ENCODE measurements around the gene CDC42EP4. TPM values are rescaled to one million over a fixed set of nuclear protein-coding genes. Genes with fewer than 3 reads are reported as not detected.

The CDC42EP4 gene
- total and polyA plus RNA-seq, 9 of the 15 experiments (the other 6 are each of a cell fraction or from before 2014, with no cell fraction given), result 0.65 to 20.8 (median 12.3) TPM

DNA sequence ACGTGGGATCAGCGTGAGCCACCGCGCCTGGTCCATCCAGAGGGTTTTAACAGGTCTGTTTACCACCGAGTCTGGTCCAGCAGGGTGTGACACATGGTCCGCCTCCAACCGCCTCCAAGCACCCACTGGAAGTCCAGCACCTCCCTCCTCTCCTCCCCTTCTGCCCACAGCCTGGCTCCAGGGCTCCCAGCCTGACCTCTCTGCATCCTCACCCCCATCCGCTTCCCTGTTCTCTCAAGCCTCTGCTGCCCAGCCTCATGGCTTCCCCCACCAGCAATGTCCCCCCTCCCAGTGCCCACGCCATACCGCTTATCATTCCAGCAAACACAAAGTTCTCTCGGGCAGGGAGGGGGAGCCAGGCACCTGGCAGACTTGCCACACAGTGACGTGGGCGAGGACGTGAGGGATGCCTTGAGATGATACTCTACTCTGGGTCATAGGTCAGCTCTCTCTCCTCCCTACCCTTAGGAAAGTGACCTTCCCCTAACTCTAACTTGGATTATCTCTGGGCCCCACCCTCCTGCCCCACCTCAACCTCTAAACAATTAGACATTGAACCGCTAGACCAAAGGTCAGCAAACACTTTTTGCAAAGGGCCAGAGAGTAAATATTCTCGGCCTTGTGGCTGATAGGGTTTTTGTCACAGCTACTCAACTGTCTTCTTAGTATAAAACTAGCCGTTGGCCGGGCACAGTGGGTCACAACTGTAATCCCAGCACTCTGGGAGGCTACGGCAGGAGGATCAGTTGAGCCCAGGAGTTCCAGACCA, 23.1 kb downstream of the CDC42EP4 start (continued):
- TF ChIP-seq, protein P1, sequence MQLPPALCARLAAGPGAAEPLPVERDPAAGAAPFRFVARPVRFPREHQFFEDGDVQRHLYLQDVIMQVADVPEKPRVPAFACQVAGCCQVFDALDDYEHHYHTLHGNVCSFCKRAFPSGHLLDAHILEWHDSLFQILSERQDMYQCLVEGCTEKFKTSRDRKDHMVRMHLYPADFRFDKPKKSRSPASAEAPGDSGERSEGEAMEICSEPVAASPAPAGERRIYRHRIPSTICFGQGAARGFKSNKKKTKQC (CRISPR knock-in tag; IDR thresholded peaks at IDR 0.05), result no peak
- TF ChIP-seq CBX5 (IDR thresholded peaks at IDR 0.05; ENCODE audit: borderline replicate concordance, low read depth) (no peak), ZNF143 (CRISPR knock-in tag; IDR thresholded peaks at IDR 0.05) (no peak), SRF (CRISPR knock-in tag; IDR thresholded peaks at IDR 0.05) (no peak), ZNF551 (CRISPR knock-in tag; IDR thresholded peaks at IDR 0.05) (no peak), MTF1 (CRISPR knock-in tag; IDR thresholded peaks at IDR 0.05; ENCODE audit: borderline replicate concordance) (no peak), ZNF23 (CRISPR knock-in tag; IDR thresholded peaks at IDR 0.05) (no peak), NR2F6 (CRISPR knock-in tag; IDR thresholded peaks at IDR 0.05) (peak; percentile 69; the same call in 1 of the 2 replicates), HDAC1 (IDR thresholded peaks at IDR 0.05) (peak in 1 of 2 experiments; percentile 58; a peak in 1 of 4 replicates), FOXP1 (CRISPR knock-in tag; IDR thresholded peaks at IDR 0.05) (no peak), TCF3 (CRISPR knock-in tag; IDR thresholded peaks at IDR 0.05) (peak; percentile 79), ZNF124 (CRISPR knock-in tag; IDR thresholded peaks at IDR 0.05) (no peak), XRCC3 (IDR thresholded peaks at IDR 0.05) (no peak), HMG20A (CRISPR knock-in tag; conservative IDR thresholded peaks at IDR 0.05) (no peak), ZFP36 (IDR thresholded peaks at IDR 0.05; ENCODE audit: low read depth, low read length, partially characterized antibody) (no peak), MEF2A (IDR thresholded peaks at IDR 0.05; ENCODE audit: control insufficient read depth, low read depth, low read length) (no peak), DDX20 (tag; IDR thresholded peaks at IDR 0.05; ENCODE audit: low read depth) (no peak), ZNF133 (CRISPR knock-in tag; IDR thresholded peaks at IDR 0.05) (no peak), KLF16 (IDR thresholded peaks at IDR 0.05) (peak; percentile 51; the same call in 1 of the 2 replicates), POLR2AphosphoS5 (IDR thresholded peaks at IDR 0.05; ENCODE audit: control insufficient read depth, insufficient read depth, low read depth, low read length) (peak; percentile 68; the same call in 1 of the 2 replicates), PHF20 (IDR thresholded peaks at IDR 0.05; ENCODE audit: partially characterized antibody) (no peak), ZNF57 (CRISPR knock-in tag; IDR thresholded peaks at IDR 0.05) (no peak), ZNF184 (CRISPR knock-in tag; IDR thresholded peaks at IDR 0.05) (no peak), ZBTB17 (CRISPR knock-in tag; IDR thresholded peaks at IDR 0.05) (no peak)
- TF ChIP-seq, protein P2, sequence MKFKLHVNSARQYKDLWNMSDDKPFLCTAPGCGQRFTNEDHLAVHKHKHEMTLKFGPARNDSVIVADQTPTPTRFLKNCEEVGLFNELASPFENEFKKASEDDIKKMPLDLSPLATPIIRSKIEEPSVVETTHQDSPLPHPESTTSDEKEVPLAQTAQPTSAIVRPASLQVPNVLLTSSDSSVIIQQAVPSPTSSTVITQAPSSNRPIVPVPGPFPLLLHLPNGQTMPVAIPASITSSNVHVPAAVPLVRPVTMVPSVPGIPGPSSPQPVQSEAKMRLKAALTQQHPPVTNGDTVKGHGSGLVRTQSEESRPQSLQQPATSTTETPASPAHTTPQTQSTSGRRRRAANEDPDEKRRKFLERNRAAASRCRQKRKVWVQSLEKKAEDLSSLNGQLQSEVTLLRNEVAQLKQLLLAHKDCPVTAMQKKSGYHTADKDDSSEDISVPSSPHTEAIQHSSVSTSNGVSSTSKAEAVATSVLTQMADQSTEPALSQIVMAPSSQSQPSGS (CRISPR knock-in tag; IDR thresholded peaks at IDR 0.05), result no peak
- TF ChIP-seq, protein P3, sequence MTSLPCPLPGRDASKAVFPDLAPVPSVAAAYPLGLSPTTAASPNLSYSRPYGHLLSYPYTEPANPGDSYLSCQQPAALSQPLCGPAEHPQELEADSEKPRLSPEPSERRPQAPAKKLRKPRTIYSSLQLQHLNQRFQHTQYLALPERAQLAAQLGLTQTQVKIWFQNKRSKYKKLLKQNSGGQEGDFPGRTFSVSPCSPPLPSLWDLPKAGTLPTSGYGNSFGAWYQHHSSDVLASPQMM (CRISPR knock-in tag; IDR thresholded peaks at IDR 0.05), result no peak
- TF ChIP-seq, protein P4, sequence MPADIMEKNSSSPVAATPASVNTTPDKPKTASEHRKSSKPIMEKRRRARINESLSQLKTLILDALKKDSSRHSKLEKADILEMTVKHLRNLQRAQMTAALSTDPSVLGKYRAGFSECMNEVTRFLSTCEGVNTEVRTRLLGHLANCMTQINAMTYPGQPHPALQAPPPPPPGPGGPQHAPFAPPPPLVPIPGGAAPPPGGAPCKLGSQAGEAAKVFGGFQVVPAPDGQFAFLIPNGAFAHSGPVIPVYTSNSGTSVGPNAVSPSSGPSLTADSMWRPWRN (IDR thresholded peaks at IDR 0.05; ENCODE audit: low read depth), result peak; percentile 56; the same call in 1 of the 2 replicates
